AG09309 (cell line): ENCODE data around the gene GPR89B.
"Not testable (repeated sequence)": the region's sequence is repeated elsewhere in the genome, so short reads cannot be mapped to it uniquely, and the experiment has no call there.

Experiments
- DNase-seq: peaks from one replicate; pipeline ENCODE4 v3.0.0-alpha.2; 2010; ENCODE audit warnings: low read depth
- H3K4me3 ChIP-seq: 2 replicates; pipeline ENCODE4 v1.5.1; 2011; ENCODE audit warnings: mild to moderate bottlenecking, low read depth, low read length, moderate library complexity; ENCODE audit not compliant: control insufficient read depth
- TF ChIP-seq, protein P1 (sequence below): IDR thresholded peaks from 2 replicates; pipeline ENCODE4 v1.5.1; 2011; ENCODE audit warnings: mild to moderate bottlenecking, low read depth, low read length, inconsistent platforms; ENCODE audit not compliant: insufficient read depth, control insufficient read depth; ENCODE audit errors: missing control alignments

GPR89B gene

DNA sequence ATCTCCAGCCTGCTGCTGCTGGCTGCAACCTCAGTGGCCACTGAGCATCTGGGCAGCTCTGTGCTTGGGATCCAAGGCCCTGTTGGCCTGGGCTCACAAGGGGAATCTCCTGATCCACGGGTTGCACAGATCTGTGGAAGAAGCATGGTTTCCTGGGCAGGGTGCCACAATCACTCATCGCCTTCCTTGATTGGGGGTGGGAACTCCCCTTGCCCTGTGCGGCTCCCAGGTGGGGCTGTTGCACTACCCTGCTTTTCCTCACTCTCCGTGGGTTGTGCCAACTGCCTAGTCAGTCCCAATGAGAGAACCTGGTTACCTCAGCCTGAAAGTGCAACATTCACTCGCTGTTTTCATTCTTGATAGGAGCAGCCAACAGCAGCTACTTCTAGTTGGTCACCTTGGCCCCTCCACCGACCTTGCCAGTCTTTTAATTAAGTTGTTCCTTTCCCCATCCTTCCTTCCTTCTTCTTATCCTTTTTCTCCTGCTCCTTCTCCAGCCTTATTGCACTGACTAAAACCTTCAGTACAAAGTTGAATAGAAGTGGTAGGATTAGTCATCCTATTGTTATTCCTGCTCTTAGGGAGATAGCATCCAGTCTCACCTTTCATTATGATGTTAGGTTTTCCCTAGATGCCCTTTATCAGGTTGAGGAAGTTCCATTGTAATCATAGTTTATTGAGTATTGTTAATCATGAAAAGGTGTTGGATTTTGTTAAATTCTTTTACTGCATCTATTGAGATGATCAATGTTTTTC lies 50.9 kb downstream of the GPR89B start:
- not testable (repeated sequence) for DNase-seq, H3K4me3 ChIP-seq

DNA sequence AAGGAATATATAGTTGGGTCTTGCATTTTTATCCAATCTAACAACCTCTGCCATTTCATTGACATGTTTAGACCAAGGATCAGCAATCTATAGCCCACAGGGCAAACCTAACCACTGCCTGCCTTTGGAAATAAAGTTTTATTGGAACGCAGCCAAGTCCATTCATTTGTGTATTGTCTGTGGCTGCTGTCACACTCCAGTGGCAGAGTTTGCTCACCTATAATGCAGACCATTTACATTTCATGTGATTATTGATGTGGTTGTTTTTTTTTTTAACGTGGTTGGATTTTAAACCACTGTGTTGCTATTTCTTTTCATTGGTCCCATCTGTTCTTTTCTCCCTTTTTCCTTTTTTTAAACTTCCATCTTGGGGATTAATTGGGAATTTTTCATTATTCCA lies 57.2 kb downstream of the GPR89B start:
- not testable (repeated sequence) for H3K4me3 ChIP-seq

DNA sequence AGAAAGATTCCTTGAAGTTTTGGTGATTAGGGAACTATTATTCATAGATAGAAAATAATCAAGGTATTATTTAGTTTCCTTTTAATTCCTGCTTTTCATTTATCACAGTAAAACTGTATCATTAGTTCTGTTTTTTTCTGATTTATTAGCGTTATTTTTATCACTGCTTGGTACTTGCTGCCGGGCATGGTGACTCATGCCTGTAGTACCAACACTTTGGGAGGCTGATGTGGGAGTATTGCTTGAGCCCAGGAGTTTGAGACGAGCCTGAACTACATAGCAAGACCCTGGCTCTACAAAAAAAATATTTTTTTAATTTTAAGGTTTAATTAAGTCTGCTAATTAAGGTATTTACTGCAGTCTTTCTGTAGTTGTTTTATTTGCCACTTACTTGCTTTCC lies 59.7 kb downstream of the GPR89B start:
- not testable (repeated sequence) for DNase-seq, H3K4me3 ChIP-seq

More for the DNA sequence above, 57.2 kb downstream of the GPR89B start:
- not testable (repeated sequence) for DNase-seq

DNA sequence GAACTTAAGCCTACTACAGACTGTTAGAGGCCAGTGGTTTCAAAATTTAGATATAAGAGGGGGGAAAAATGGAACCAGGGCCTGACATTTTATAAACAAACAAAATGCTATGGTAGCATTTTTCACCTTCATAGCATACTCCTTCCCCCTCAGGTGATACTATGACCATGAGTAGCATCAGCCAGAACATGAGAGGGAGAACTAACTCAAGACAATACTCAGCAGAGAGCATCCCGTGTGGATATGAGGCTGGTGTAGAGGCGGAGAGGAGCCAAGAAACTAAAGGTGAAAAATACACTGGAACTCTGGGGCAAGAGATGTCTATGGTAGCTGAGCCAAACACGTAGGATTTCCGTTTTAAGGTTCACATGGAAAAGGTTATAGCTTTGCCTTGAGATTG lies 64.7 kb downstream of the GPR89B start:
- DNase-seq, H3K4me3 ChIP-seq: not testable (repeated sequence)

DNA sequence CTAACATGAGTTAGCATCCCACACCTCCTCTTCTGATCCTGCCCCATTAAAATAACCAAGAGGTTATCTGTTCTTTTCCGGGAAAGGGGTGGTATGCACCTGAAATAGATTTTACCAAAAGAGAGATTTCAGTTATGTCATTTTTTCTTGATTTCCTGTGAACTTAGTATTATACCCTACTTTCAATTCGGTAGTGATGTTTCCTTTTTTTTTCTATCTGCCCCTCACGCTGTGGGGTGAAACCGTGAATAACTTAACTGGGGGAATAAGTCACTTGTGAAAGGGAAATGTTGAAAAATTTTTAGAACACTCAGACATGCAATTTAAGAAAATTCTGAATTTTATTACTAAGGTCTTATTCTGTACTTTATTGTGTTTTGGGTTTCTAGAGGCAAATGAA lies 65.2 kb downstream of the GPR89B start:
- not testable (repeated sequence) for DNase-seq

DNA sequence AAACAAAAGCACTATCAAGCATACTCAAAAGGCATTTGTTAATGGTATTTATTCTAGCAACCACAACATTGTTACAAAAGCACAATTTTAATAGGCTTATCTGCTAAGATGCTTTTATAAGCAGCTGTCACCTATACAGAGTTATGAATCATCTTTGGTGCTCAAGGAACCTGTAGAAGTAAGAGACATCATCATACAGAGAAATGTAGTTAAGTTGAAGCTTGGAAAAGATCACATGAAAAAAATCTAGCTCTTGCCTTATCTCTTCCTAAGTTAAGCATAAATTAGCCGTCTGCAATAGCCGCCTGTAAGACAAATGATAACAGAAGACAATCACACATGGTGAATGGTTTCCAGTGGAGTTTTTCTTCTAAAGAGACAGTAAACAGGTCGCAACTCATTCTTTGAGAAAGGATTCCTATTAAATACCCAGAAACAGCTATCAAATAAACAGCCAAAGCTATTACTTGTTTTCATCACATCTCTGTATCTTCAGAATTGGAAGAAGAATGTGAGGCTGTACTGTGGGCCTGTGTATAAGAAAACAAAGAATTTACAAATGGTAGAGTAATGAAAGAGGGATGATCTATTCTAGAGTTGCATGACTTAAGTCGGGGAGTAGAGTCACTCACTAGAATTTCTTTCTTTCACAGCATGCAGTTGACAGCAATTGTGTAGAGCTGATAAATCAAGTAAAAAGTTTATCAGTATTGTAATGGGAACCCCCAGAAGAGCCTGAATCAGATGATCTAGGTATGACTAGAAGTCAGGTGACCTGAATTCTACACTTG lies 65.8 kb downstream of the GPR89B start:
- H3K4me3 ChIP-seq, DNase-seq: not testable (repeated sequence)

More for the DNA sequence above, 65.2 kb downstream of the GPR89B start:
- not testable (repeated sequence) for H3K4me3 ChIP-seq

DNA sequence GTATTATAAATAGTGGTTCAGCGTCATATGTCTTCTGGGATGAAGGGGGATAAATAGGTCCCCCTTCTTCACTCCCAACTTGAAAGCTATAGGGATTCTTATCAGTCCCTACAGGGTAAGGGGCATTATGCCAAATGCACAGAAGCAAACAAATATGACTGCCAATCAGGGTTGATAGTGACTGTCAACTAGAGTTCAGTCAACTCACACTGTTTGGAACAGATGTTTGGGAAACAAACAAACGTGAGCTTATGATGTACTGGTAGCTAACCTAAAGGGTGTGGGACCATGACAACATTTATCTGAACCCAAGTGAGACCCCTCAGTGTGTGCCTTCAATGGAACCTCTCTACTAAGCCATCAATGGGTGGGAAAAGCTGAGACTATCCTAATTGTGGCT lies 67.9 kb downstream of the GPR89B start:
- DNase-seq, H3K4me3 ChIP-seq: not testable (repeated sequence)

DNA sequence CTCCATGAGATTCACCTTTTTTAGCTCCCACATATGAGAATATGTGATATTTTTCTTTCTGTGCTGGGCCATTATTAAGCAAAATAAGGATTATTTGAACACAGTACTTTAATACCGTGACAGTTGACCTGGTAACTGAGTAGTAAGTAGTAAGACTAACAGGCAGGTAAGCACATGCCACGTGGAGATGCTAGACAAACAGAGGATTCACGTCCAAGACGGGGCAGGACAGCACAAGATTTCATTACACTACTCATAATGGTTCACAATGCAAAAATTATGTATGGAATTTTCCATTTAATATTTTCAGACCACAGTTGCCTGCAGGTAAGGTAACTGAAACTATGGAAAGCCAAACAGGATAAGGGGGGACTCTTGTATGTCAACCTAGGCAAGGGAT lies 79.5 kb downstream of the GPR89B start:
- H3K4me3 ChIP-seq, DNase-seq: not testable (repeated sequence)

DNA sequence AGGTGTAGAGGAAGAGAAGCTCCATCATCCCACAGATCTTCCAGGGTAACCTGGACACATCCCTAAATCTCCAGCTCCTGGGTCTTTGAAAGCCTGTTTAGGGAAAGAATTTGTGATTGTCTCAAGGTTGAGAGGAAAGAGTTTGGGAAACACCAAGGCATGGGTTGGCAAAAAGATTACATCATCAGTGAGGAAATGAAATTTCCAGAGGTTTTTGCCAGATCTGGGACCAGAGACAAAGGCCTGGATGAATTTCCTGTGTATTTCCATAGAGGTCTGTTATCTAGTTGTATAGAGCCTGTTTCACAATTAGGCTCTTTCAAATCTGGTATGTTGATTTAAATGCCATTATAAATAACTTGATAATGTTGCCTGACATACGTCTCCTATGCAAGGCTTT lies 82.3 kb downstream of the GPR89B start:
- TF ChIP-seq, protein P1, sequence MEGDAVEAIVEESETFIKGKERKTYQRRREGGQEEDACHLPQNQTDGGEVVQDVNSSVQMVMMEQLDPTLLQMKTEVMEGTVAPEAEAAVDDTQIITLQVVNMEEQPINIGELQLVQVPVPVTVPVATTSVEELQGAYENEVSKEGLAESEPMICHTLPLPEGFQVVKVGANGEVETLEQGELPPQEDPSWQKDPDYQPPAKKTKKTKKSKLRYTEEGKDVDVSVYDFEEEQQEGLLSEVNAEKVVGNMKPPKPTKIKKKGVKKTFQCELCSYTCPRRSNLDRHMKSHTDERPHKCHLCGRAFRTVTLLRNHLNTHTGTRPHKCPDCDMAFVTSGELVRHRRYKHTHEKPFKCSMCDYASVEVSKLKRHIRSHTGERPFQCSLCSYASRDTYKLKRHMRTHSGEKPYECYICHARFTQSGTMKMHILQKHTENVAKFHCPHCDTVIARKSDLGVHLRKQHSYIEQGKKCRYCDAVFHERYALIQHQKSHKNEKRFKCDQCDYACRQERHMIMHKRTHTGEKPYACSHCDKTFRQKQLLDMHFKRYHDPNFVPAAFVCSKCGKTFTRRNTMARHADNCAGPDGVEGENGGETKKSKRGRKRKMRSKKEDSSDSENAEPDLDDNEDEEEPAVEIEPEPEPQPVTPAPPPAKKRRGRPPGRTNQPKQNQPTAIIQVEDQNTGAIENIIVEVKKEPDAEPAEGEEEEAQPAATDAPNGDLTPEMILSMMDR: no peak
- DNase-seq: no peak
- H3K4me3 ChIP-seq: no peak overlapping the region

DNA sequence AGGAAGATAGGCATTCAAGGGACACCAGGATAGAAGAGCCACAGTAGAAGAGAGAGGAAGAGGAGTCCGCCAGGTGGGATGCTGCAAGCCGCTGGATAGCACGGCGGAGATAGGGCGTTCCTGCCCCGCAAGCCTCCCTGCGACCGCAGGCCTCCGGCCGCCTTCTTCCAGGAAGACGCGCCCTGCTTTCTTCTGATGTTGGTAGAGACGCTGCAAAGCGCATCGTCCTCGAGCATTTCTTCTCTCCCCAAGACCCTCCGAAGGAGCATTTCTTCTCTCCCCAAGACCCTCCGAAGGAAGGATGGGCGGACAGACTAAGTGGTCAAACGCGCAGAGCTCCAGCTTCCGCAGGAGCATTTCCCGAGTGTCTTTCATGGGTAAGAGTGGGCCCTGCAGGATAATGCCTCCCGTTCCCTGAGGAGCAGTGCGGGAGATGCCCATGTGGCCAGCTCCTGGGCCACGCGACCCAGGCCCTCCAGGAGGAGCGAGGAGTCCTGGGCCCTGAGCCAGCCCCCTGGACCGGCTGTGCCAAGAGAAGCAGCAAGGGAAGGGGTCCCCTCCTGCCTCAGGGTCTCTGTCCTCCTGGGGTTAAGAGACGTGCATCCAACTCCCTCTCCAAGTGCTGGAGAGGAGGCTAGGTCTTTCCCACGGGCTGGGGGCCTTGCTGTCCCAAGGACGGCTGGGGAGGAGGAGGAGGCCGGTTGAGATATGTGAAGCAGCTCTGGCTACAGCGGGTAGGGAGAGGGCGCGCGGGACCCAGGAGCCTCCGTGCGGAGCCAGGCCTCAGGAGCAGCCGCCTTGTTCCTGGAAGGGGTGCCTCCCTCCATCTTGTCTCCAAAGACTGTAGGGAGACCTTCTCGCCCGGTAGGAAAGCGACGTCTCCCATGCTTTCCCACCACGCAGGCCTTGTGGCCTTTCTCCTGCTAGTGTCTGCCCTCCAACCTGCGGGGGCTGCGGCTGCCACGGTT lies 85.2 kb downstream of the GPR89B start:
- not testable (repeated sequence) for H3K4me3 ChIP-seq

DNA sequence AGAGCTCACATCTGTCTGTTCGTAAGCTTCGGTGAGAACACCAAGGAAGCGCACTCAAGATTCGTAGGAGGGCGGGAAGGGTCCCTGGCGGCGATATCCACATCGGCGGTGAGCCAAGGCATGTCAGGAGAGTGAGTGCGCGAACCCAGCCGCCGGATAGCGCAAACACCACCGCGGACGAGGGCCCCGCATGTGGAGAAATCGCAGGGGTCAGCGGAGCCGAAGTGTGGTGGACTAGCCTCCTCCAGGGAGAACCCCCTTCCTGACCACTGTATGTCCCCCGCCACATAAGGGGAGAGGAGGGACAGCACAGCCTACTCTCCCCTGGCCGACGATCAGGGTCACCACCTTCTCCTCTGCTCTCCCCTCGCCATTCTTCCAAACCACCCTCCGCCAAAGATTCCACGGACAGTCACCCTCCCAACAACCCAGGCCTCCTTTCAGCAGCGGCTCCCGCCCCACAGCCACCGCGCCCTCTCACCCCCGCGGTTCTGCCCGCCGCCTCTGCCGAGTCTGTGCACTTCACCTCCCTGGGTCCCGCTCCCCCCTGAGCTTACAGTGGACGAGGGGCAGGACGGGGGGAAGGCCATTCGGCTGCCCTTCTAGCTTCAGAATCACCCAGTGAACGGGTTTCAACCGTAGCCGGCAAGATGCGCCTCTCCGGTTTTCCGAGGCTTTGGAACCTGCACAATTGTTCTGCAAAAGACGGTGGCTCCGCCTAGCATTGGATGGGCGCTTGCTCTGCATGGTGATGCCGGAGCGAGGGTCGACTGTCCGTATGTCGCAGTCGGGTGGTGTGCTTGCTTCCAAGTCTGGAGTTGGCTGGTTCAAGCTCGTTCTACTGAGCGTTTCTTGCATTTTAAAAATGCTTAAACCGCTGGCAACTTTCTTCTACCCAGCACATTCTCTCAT lies 86.3 kb downstream of the GPR89B start:
- DNase-seq: not testable (repeated sequence)

More for the DNA sequence above, 85.2 kb downstream of the GPR89B start:
- not testable (repeated sequence) for DNase-seq

DNA sequence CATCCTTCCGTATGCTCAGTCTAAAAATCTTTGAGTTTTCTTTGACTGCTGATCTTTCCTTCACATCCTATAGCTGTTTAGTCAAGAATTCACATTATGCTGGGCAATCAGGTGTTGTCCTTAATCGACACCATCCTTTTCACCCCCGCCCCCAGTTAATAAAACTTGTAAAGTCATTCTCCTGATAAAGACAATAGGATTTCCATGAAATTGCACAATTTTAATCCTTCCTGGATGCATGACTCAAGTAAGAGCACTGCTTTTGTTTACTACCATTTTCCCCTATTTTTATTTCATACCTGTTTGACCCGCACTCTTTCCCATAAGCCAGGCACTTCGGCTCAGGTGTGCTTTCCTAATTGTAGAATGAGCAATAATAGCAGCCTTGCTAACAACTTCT lies 96.7 kb downstream of the GPR89B start:
- not testable (repeated sequence) for H3K4me3 ChIP-seq, DNase-seq

More for the DNA sequence above, 86.3 kb downstream of the GPR89B start:
- not testable (repeated sequence) for H3K4me3 ChIP-seq

DNA sequence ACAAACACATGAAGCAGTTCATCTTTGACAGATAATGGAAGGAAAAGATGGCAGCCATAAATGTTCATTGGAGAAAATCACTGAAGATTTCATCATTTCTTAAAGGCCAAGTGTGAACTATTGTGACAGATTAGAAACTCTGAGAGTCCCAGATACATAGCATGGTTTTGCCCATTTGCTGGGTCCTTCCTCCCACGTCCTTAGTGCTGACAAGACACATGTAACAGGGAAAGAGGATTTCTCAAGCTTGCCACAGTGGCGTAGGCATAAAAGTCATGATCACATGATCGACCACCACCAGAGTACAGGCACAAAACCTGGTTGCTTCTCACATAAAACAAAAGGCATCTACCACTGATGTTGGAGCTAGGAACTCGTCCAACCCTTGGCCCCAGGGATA lies 98.8 kb downstream of the GPR89B start:
- DNase-seq: not testable (repeated sequence)

DNA sequence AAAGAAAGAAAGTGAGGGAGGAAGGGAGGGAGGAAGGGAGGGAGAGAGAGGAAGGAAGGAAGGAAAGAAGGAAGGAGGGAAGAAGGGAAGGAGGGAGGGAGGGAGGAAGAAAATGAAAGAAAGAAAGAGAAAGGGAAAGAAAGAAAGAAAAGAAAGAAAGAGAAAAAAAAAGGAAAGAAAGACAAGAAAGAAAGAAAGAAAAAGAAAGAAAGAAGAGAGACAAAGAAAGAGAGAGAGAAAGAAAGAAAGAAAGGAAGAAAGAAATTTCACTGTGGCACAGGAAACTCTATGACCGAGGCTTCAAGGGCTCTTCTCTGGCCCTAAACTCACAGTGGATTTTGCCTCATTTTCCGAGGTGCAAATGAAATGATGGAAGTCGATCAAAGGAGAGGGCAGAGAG lies 104.0 kb downstream of the GPR89B start:
- DNase-seq, H3K4me3 ChIP-seq: not testable (repeated sequence)

More for the DNA sequence above, 98.8 kb downstream of the GPR89B start:
- H3K4me3 ChIP-seq: not testable (repeated sequence)

DNA sequence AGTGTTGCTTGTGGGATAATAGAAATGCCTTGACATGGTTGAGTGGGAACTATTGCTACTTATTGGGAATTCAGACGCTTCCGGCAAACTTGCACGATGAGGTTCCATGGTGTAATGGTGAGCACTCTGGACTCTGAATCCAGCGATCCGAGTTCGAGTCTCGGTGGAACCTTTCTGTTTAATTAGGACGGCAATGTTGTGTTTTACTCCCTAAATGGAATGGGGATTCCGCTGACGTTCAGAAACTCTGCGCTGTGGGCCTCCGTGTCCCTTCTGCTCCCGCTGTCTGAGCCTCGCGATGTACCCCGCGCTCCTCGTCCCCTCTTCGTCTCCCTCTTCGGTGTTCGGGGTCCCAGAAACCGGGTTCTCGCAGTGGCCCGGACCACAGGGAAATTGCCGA lies 104.5 kb downstream of the GPR89B start:
- not testable (repeated sequence) for H3K4me3 ChIP-seq, DNase-seq

DNA sequence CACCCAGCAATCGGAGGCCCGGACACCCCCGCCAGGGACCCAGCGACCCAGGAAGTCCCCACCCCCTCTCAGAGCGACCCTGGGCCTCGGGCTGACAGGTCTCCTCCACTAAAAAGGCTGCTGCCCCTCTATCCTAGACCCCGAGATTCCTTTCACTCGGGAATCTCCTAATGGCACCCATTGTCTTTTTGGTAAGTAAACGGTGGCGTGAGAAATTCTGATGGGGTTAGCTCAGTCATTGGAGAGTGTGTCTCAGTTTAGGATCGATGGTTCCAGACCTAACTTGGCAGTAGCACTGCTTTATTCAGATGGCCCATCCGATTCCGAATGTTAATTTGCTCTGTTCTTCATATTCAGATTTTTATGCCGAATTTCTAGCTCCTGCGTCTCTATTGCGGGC lies 104.9 kb downstream of the GPR89B start:
- not testable (repeated sequence) for DNase-seq, H3K4me3 ChIP-seq
